NT2/D1 (cell line): Measurements from ENCODE around the gene KSR1.
"Not testable (repeated sequence)": the region's sequence is repeated elsewhere in the genome, so short reads cannot be mapped to it uniquely, and the experiment has no call there.

Source experiments
- SUZ12 ChIP-seq: IDR thresholded peaks from 2 replicates; pipeline ENCODE4 v1.6.1; 2011; ENCODE audit not compliant: insufficient read length, insufficient read depth; ENCODE audit errors: extremely low read depth
- YY1 ChIP-seq: IDR thresholded peaks from 2 replicates; pipeline ENCODE4 v1.6.1; 2011; ENCODE audit not compliant: insufficient read length, insufficient read depth
- ZNF274 ChIP-seq: IDR thresholded peaks from 2 replicates; pipeline ENCODE4 v1.6.1; 2011; ENCODE audit warnings: mild to moderate bottlenecking, low read depth, low read length

DNA sequence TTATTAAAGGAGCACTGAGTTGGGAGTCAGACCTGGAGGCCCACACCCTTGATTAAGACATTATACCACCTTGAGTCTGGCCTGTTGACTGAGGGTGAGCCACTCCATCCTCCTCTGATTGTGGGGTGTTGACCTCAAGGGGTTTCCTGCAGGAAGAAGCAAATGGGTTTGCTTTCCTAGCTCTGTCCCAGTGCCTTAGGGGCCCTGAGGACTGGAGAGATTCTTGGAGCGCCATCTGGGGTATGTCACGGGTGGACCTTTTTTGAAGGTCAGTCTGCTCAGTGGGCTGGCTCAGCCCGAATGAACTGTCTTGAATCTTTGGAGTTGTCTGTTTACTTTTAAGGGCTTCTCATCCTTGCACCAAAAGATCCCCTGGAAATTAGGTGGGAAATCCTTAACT is 7.8 kb downstream of the KSR1 start:
- TF ChIP-seq YY1, ZNF274, SUZ12: not testable (repeated sequence)
